CD14-positive monocyte (primary cell): ENCODE results near the gene GRID2. TPM values are rescaled to one million over a fixed set of nuclear protein-coding genes. Genes with fewer than 3 reads are reported as not detected.

ENCODE experiments used
- DNase-seq, 3 donors: peaks; one replicate each; pipeline ENCODE4 v3.0.0-alpha.2; 2011 to 2022
- H2AFZ ChIP-seq: 2 replicates; pipeline ENCODE4 v1.6.0; 2012; ENCODE audit warnings: mild to moderate bottlenecking, low read depth, low read length, inconsistent platforms; ENCODE audit not compliant: insufficient read depth, poor library complexity, severe bottlenecking
- H3K27ac ChIP-seq, 2 donors: 1 replicate in 1 of 2; 2 replicates in 1 of 2; pipeline ENCODE4 v1.5.1; 2012 to 2013; ENCODE audit warnings: low read length in 2 of 2, control low read depth in 1 of 2, inconsistent platforms in 1 of 2, low read depth in 1 of 2, mild to moderate bottlenecking in 1 of 2
- H3K27me3 ChIP-seq, 2 donors: one replicate each; pipeline versions ENCODE4 v1.6.0 to v1.6.1; 2011 to 2013; ENCODE audit warnings: low read length in 2 of 2; ENCODE audit not compliant: control insufficient read depth in 2 of 2, insufficient read depth in 2 of 2
- H3K36me3 ChIP-seq, 2 donors: replicated peaks in 1 of 2; 1 replicate in 1 of 2; 2 replicates in 1 of 2; pipeline versions ENCODE4 v1.5.1 to v1.6.1; 2012 to 2013; ENCODE audit warnings: low read length in 2 of 2, control low read depth in 1 of 2, inconsistent platforms in 1 of 2, mild to moderate bottlenecking in 1 of 2; ENCODE audit not compliant: insufficient read depth in 2 of 2, control insufficient read depth in 1 of 2
- H3K4me1 ChIP-seq, 2 donors: 1 replicate in 1 of 2; 2 replicates in 1 of 2; pipeline versions ENCODE4 v1.5.1 to v1.6.1; 2012 to 2013; ENCODE audit warnings: low read length in 2 of 2, control low read depth in 1 of 2, inconsistent platforms in 1 of 2, mild to moderate bottlenecking in 1 of 2, moderate library complexity in 1 of 2; ENCODE audit not compliant: insufficient read depth in 2 of 2, control insufficient read depth in 1 of 2
- H3K4me2 ChIP-seq: replicated peaks from 2 replicates; pipeline ENCODE3; 2012; ENCODE audit warnings: low read length, moderate library complexity, mild to moderate bottlenecking; ENCODE audit not compliant: poor library complexity, severe bottlenecking; ENCODE audit errors: extremely low read depth
- H3K4me3 ChIP-seq, 3 experiments: fragments of 200-600 bp in 1 of 3; sonication (generic) in 1 of 3; replicated peaks in 1 of 3; 1 replicate in 2 of 3; 2 replicates in 1 of 3; pipeline ENCODE4 v1.5.1; 2011 to 2013; ENCODE audit warnings: low read length in 3 of 3, mild to moderate bottlenecking in 3 of 3, control low read depth in 2 of 3, low read depth in 2 of 3, inconsistent platforms in 1 of 3, moderate library complexity in 1 of 3
- H3K79me2 ChIP-seq: 2 replicates; pipeline ENCODE4 v1.6.0; 2012; ENCODE audit warnings: mild to moderate bottlenecking, control low read depth, inconsistent platforms, low read length, moderate library complexity; ENCODE audit not compliant: insufficient read depth
- H3K9ac ChIP-seq: 2 replicates; pipeline ENCODE4 v1.6.0; 2017; ENCODE audit warnings: low read length, mild to moderate bottlenecking; ENCODE audit not compliant: insufficient read depth, poor library complexity, severe bottlenecking
- H3K9me3 ChIP-seq, 2 donors: replicated peaks in 1 of 2; 1 replicate in 1 of 2; 2 replicates in 1 of 2; pipeline versions ENCODE4 v1.5.1 to v1.6.1; 2012 to 2013; ENCODE audit warnings: low read length in 2 of 2, control low read depth in 1 of 2; ENCODE audit not compliant: control insufficient read depth in 1 of 2, insufficient read depth in 1 of 2
- H4K20me1 ChIP-seq: 2 replicates; pipeline ENCODE4 v1.6.0; 2012; ENCODE audit warnings: mild to moderate bottlenecking, low read length, control low read depth, moderate library complexity; ENCODE audit not compliant: insufficient read depth
- H3K27ac Mint-ChIP-seq, 7 donors: one replicate each; pipeline ENCODE4 v1.8.0; 2020; ENCODE audit warnings: mild to moderate bottlenecking in 7 of 7, mixed read lengths in 7 of 7, moderate library complexity in 6 of 7, inconsistent platforms in 2 of 7
- H3K27me3 Mint-ChIP-seq, 3 donors: one replicate each; pipeline ENCODE4 v1.8.0; 2021 to 2022; ENCODE audit warnings: low read depth in 3 of 3, mild to moderate bottlenecking in 3 of 3, mixed read lengths in 3 of 3, moderate library complexity in 3 of 3, inconsistent platforms in 1 of 3
- H3K36me3 Mint-ChIP-seq, 2 donors: one replicate each; pipeline ENCODE4 v1.8.0; 2020; ENCODE audit warnings: mixed read lengths in 2 of 2, inconsistent platforms in 1 of 2, mild to moderate bottlenecking in 1 of 2
- H3K4me1 Mint-ChIP-seq: one replicate; pipeline ENCODE4 v1.8.0; 2020; ENCODE audit warnings: mild to moderate bottlenecking, mixed read lengths
- H3K4me3 Mint-ChIP-seq, 2 donors: one replicate each; pipeline ENCODE4 v1.8.0; 2020; ENCODE audit warnings: mild to moderate bottlenecking in 2 of 2, mixed read lengths in 2 of 2, moderate library complexity in 1 of 2
- H3K9me3 Mint-ChIP-seq, 7 donors: one replicate each; pipeline ENCODE4 v1.8.0; 2020 to 2022; ENCODE audit warnings: mixed read lengths in 7 of 7, mild to moderate bottlenecking in 6 of 7, moderate library complexity in 6 of 7, inconsistent platforms in 2 of 7
- CTCF ChIP-seq: fragments of 200-600 bp; IDR thresholded peaks from one replicate; pipeline ENCODE4 v1.8.0; 2022; ENCODE audit warnings: antibody characterized with exemption, mild to moderate bottlenecking
- WGBS: methylation state at CpG from one replicate; pipeline ENCODE4 v1.1.5; 2013; ENCODE audit warnings: missing lambda C conversion rate; ENCODE audit not compliant: insufficient coverage; 5-methylcytosine and 5-hydroxymethylcytosine counted together
- intact Hi-C, 2 donors: fragments of 100-400 bp; cut with micrococcal nuclease; formaldehyde crosslinking; loops; one replicate each; pipeline versions ENCODE4 v1.15.0 to v1.15.1; 2023
- polyA plus RNA-seq, 3 donors: library from polyadenylated mRNA; depleted of rRNA in 1 of 3; unstranded in 2 of 3; stranded (reverse) in 1 of 3; fragments of 300-500 nt in 2 of 3; fragments of >200 nt in 1 of 3; fragmentation: Illumina TruSeq in 2 of 3; gene quantifications; 1 replicate in 2 of 3; 2 replicates in 1 of 3; pipeline ENCODE4 v1.2.3, GENCODE V29; 2012 to 2021

The GRID2 gene
- polyA plus RNA-seq, 3 donors = not detected

DNA sequence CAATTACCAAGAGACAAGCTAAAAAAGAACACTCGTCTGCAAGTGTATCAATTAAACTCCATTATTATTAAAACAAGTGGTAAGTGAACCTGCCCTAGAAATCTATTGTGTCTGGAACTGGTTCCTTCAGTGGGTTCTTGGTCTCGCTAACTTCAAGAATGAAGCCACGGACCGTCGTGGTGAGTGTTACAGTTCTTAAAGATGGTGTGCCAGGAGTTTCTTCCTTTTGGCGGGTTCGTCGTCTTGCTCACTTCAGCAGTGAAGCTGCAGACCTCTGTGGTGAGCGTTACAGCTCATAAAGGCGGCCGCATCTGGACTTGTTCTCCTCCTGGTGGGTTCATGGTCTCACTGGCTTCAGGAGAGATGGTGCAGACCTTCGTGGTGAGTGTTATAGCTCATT lies 231.8 kb downstream of the GRID2 start:
- no peak overlapping the region for H3K4me2 ChIP-seq
- H3K4me1 Mint-ChIP-seq = no peaks in the 10 kb centered on the region
- H3K27me3 ChIP-seq = no peaks in the 10 kb centered on the region
- H3K4me3 ChIP-seq = no peak overlapping the region
- no peaks in the 10 kb centered on the region for H3K4me1 ChIP-seq
- no peaks in the 10 kb centered on the region for H3K36me3 Mint-ChIP-seq
- H3K9me3 ChIP-seq = peaks cover 0 to 5% of the 10 kb centered on the region in 2 donors
- DNase-seq = no peak
- no peaks in the 10 kb centered on the region for H3K36me3 ChIP-seq
- H3K9ac ChIP-seq = no peak overlapping the region
- peaks cover 0 to 7% (median 3%) of the 10 kb centered on the region in 7 donors for H3K9me3 Mint-ChIP-seq
- no peaks in the 10 kb centered on the region for H4K20me1 ChIP-seq
- intact Hi-C loops = no loop called here
- TF ChIP-seq CTCF = no peak
- no peaks in the 10 kb centered on the region for H3K79me2 ChIP-seq
- WGBS = 85% methylated on average over 8 of the region's 12 CpGs
- peaks cover 0 to 2% (median 0%) of the 10 kb centered on the region in 3 donors for H3K27me3 Mint-ChIP-seq
- no peak overlapping the region for H3K4me3 Mint-ChIP-seq
- H3K27ac ChIP-seq = no peak overlapping the region
- H3K27ac Mint-ChIP-seq = no peak overlapping the region
- H2AFZ ChIP-seq = no peak overlapping the region

DNA sequence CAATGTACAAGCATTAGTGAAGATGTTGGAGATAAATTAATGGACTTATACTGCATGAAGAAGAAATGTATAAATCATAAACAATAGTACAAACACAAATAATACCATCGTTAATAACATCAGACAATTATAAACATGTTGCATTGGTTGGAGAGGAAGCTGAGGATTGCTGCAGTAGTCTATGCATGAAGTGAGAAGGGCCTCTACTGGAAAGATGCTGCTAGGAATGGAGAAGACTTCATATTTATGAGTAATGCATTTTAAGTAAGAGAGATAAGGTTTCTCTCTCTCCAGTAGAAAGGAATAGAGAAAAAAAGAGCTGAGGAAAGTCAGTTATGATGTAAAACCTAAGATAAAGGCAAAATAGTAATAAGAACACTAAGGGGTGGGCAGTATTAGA lies 247.8 kb downstream of the GRID2 start:
- Histone ChIP-seq H3K36me3 (no peaks in the 10 kb centered on the region), H2AFZ (no peak overlapping the region), H3K27ac (no peak overlapping the region), H3K4me2 (no peak overlapping the region), H3K27me3 (no peaks in the 10 kb centered on the region), H3K4me3 (no peak overlapping the region), H3K9ac (no peak overlapping the region), H3K4me1 (no peaks in the 10 kb centered on the region), H3K79me2 (no peaks in the 10 kb centered on the region), H3K9me3 (no peaks in the 10 kb centered on the region), H4K20me1 (no peaks in the 10 kb centered on the region)
- no peaks in the 10 kb centered on the region for H3K4me1 Mint-ChIP-seq
- H3K27ac Mint-ChIP-seq = no peak overlapping the region
- WGBS = no CpG with 5 or more reads among the region's 1 CpG
- H3K4me3 Mint-ChIP-seq = no peak overlapping the region
- peaks cover 0 to 4% (median 0%) of the 10 kb centered on the region in 7 donors for H3K9me3 Mint-ChIP-seq
- no peak for DNase-seq
- intact Hi-C loops = no loop called here
- no peaks in the 10 kb centered on the region for H3K27me3 Mint-ChIP-seq
- no peak for TF ChIP-seq CTCF
- H3K36me3 Mint-ChIP-seq = no peaks in the 10 kb centered on the region
